ENCODE data around the gene UBE2D4. TPM values are rescaled to one million over a fixed set of nuclear protein-coding genes. Genes with fewer than 3 reads are reported as not detected.

UBE2D4 gene
- total RNA-seq, 1 donor from 2014 or later: 13.9 TPM

GRCh38 chr7:43906331-43907010 lies 19.8 kb upstream of the UBE2D4 start, which contains the start of gene URGCP:
TSS of gene URGCP (minus strand) at chr7:43906596. CDS start at chr7:43906575, 21 bp downstream.
- no peaks in the 10 kb centered on the region for H3K9me3 Mint-ChIP-seq (ENCODE audit: unreplicated experiment)
- H3K27ac Mint-ChIP-seq (ENCODE audit: unreplicated experiment): peak within 1 kb of the TSS; percentile 89
- Histone ChIP-seq H3K4me1 (ENCODE audit: insufficient read depth, low read length) (peaks cover 13% of the 10 kb centered on the region), H3K9me3 (ENCODE audit: insufficient read depth, low read depth, low read length) (no peaks in the 10 kb centered on the region), H3K79me2 (ENCODE audit: insufficient read depth, low read length) (peaks cover 49% of the 10 kb centered on the region), H3K27me3 (ENCODE audit: insufficient read depth, low read length) (no peaks in the 10 kb centered on the region), H3K4me3 (ENCODE audit: insufficient read depth, low read depth, low read length) (peak within 1 kb of the TSS; percentile 71), H4K20me1 (ENCODE audit: insufficient read depth, low read length) (peaks cover 37% of the 10 kb centered on the region), H2AFZ (ENCODE audit: low read depth, low read length) (peak within 1 kb of the TSS; percentile 89), H3K36me3 (ENCODE audit: insufficient read depth, low read length) (no peaks in the 10 kb centered on the region), H3K9ac (ENCODE audit: low read length) (peak within 1 kb of the TSS; percentile 89), H3K4me2 (ENCODE audit: low read length) (peak within 1 kb of the TSS; percentile 85), H3K27ac (ENCODE audit: low read depth, low read length) (peak within 1 kb of the TSS; percentile 69)
- TF ChIP-seq CTCF (IDR thresholded peaks at IDR 0.05; ENCODE audit: insufficient read depth, low read depth, low read length): no peak
- TF ChIP-seq EZH2 (IDR thresholded peaks at IDR 0.05; ENCODE audit: insufficient read depth, low read length): no peak
- DNase-seq (ENCODE audit: low read depth) (peak; percentile 17), FAIRE-seq (no peak)
- no peaks in the 10 kb centered on the region for H3K4me1 Mint-ChIP-seq (ENCODE audit: low read depth, unreplicated experiment)
- no peaks in the 10 kb centered on the region for H3K36me3 Mint-ChIP-seq (ENCODE audit: low read depth, unreplicated experiment)
- H3K27me3 Mint-ChIP-seq (ENCODE audit: low read depth, unreplicated experiment): no peaks in the 10 kb centered on the region
- H3K4me3 Mint-ChIP-seq (ENCODE audit: unreplicated experiment): peak within 1 kb of the TSS; percentile 97

GRCh38 chr7:43914795-43915194 lies 11.4 kb upstream of the UBE2D4 start:
- Mint-ChIP-seq H3K9me3 (ENCODE audit: unreplicated experiment) (peaks cover 11% of the 10 kb centered on the region), H3K27me3 (ENCODE audit: low read depth, unreplicated experiment) (no peaks in the 10 kb centered on the region), H3K4me1 (ENCODE audit: low read depth, unreplicated experiment) (no peaks in the 10 kb centered on the region), H3K27ac (ENCODE audit: unreplicated experiment) (no peak overlapping the region), H3K4me3 (ENCODE audit: unreplicated experiment) (no peak overlapping the region), H3K36me3 (ENCODE audit: low read depth, unreplicated experiment) (peaks cover 10% of the 10 kb centered on the region)
- no peaks in the 10 kb centered on the region for H3K27me3 ChIP-seq (ENCODE audit: insufficient read depth, low read length)
- no peaks in the 10 kb centered on the region for H3K9me3 ChIP-seq (ENCODE audit: insufficient read depth, low read depth, low read length)
- TF ChIP-seq CTCF (IDR thresholded peaks at IDR 0.05; ENCODE audit: insufficient read depth, low read depth, low read length) (no peak), EZH2 (IDR thresholded peaks at IDR 0.05; ENCODE audit: insufficient read depth, low read length) (no peak)
- DNase-seq (ENCODE audit: low read depth) (no peak), FAIRE-seq (no peak)
- no peaks in the 10 kb centered on the region for H4K20me1 ChIP-seq (ENCODE audit: insufficient read depth, low read length)
- no peak overlapping the region for H3K4me3 ChIP-seq (ENCODE audit: insufficient read depth, low read depth, low read length)
- H2AFZ ChIP-seq (ENCODE audit: low read depth, low read length): no peak overlapping the region
- no peaks in the 10 kb centered on the region for H3K79me2 ChIP-seq (ENCODE audit: insufficient read depth, low read length)
- H3K36me3 ChIP-seq (ENCODE audit: insufficient read depth, low read length): no peaks in the 10 kb centered on the region
- H3K9ac ChIP-seq (ENCODE audit: low read length): no peak overlapping the region
- no peak overlapping the region for H3K4me2 ChIP-seq (ENCODE audit: low read length)
- H3K27ac ChIP-seq (ENCODE audit: low read depth, low read length): no peak overlapping the region
- no peaks in the 10 kb centered on the region for H3K4me1 ChIP-seq (ENCODE audit: insufficient read depth, low read length)

- H3K36me3 Mint-ChIP-seq (ENCODE audit: low read depth, unreplicated experiment): peaks cover 10% of the 10 kb centered on the region
- no peak overlapping the region for H3K4me3 Mint-ChIP-seq (ENCODE audit: unreplicated experiment)
- Histone ChIP-seq H3K4me1 (ENCODE audit: insufficient read depth, low read length) (no peaks in the 10 kb centered on the region), H3K4me2 (ENCODE audit: low read length) (no peak overlapping the region), H3K27me3 (ENCODE audit: insufficient read depth, low read length) (no peaks in the 10 kb centered on the region), H3K36me3 (ENCODE audit: insufficient read depth, low read length) (no peaks in the 10 kb centered on the region), H3K9me3 (ENCODE audit: insufficient read depth, low read depth, low read length) (no peaks in the 10 kb centered on the region), H3K4me3 (ENCODE audit: insufficient read depth, low read depth, low read length) (no peak overlapping the region), H3K79me2 (ENCODE audit: insufficient read depth, low read length) (no peaks in the 10 kb centered on the region), H2AFZ (ENCODE audit: low read depth, low read length) (no peak overlapping the region), H3K9ac (ENCODE audit: low read length) (no peak overlapping the region), H3K27ac (ENCODE audit: low read depth, low read length) (no peak overlapping the region), H4K20me1 (ENCODE audit: insufficient read depth, low read length) (no peaks in the 10 kb centered on the region)
- DNase-seq (ENCODE audit: low read depth) (no peak), FAIRE-seq (no peak)
- H3K4me1 Mint-ChIP-seq (ENCODE audit: low read depth, unreplicated experiment): no peaks in the 10 kb centered on the region
- no peaks in the 10 kb centered on the region for H3K27me3 Mint-ChIP-seq (ENCODE audit: low read depth, unreplicated experiment)
- H3K9me3 Mint-ChIP-seq (ENCODE audit: unreplicated experiment): peaks cover 11% of the 10 kb centered on the region
- no peak overlapping the region for H3K27ac Mint-ChIP-seq (ENCODE audit: unreplicated experiment)
- TF ChIP-seq CTCF (IDR thresholded peaks at IDR 0.05; ENCODE audit: insufficient read depth, low read depth, low read length): no peak
- TF ChIP-seq EZH2 (IDR thresholded peaks at IDR 0.05; ENCODE audit: insufficient read depth, low read length): no peak
Observed at GRCh38 chr7:43915907-43916306, 10.3 kb upstream of the UBE2D4 start.
